K562 (cell line): Measurements from ENCODE around the gene RNASEH2C. TPM values are rescaled to one million over a fixed set of nuclear protein-coding genes. Genes with fewer than 3 reads are reported as not detected.
"Not testable (repeated sequence)": the region's sequence is repeated elsewhere in the genome, so short reads cannot be mapped to it uniquely, and the experiment has no call there.

ENCODE experiments used
- ATAC-seq: fragments of 200-7000 bp; cut with Tn5 transposase; 3 replicates; pipeline ENCODE4 v1.9.1; 2020; ENCODE audit warnings: moderate library complexity
- BruUV-seq: library from RNA; stranded (reverse); fragments of 400-500 nt; replicated peaks from 2 replicates; lab custom pipeline; 2021; lab: Mats Ljungman, UMichigan
- CTCF ChIA-PET: fragments of 300-600 bp; formaldehyde crosslinking; extraction: SDS; loops from one replicate; lab custom pipeline; 2021; ENCODE audit warnings: low intra/inter-chr PET ratio; lab: Yijun Ruan, JAX
- POLR2A ChIA-PET: fragments of 300-600, 350-650 bp; sonication (Branson Sonifier 250); formaldehyde crosslinking; extraction: SDS; loops from one replicate; lab custom pipeline; 2021; ENCODE audit warnings: antibody characterized with exemption, inconsistent platforms; lab: Yijun Ruan, JAX
- DNase-seq, 4 experiments: peaks; one replicate each; pipeline versions ENCODE4 v3.0.0 to v3.0.0-alpha.2; 2011 to 2018; ENCODE audit warnings: low spot score in 3 of 4, mixed read lengths in 3 of 4; ENCODE audit errors: extremely low read depth in 1 of 4
- FAIRE-seq: peaks from 2 replicates; lab custom pipeline; 2011; peaks lifted over from hg19 to GRCh38; lab: Jason Lieb, UNC
- H2AFZ ChIP-seq: 2 replicates; pipeline ENCODE4 v1.6.0; 2011; ENCODE audit warnings: low read depth, low read length, control low read depth, inconsistent platforms
- H3K27ac ChIP-seq: fragments of 200-600 bp; 3 replicates; pipeline ENCODE4 v1.8.0; 2011; ENCODE audit warnings: low read depth, mild to moderate bottlenecking, control low read depth, inconsistent platforms, low read length, moderate library complexity, mixed read lengths; ENCODE audit errors: extremely low read depth
- H3K27me3 ChIP-seq, 2 experiments: fragments of 300-600 bp in 1 of 2; 2 replicates in 1 of 2; 3 replicates in 1 of 2; pipeline versions ENCODE4 v1.6.0 to v1.8.0; 2011; ENCODE audit warnings: inconsistent platforms in 2 of 2, low read length in 2 of 2, mild to moderate bottlenecking in 1 of 2, mixed read lengths in 1 of 2, moderate library complexity in 1 of 2; ENCODE audit not compliant: control insufficient read depth in 2 of 2, insufficient read depth in 2 of 2
- H3K36me3 ChIP-seq: fragments of 300-600 bp; 3 replicates; pipeline ENCODE4 v1.8.0; 2011; ENCODE audit warnings: mild to moderate bottlenecking, low read length, inconsistent platforms; ENCODE audit not compliant: control insufficient read depth, insufficient read depth
- H3K4me1 ChIP-seq, 2 experiments: fragments of 200-600 bp in 1 of 2; replicated peaks in 1 of 2; 2 replicates in 1 of 2; 3 replicates in 1 of 2; pipeline versions ENCODE4 v1.5.1 to v1.8.0; 2011; ENCODE audit warnings: inconsistent platforms in 2 of 2, low read length in 2 of 2, mild to moderate bottlenecking in 1 of 2, mixed read lengths in 1 of 2, moderate library complexity in 1 of 2; ENCODE audit not compliant: control insufficient read depth in 2 of 2, insufficient read depth in 2 of 2
- H3K4me2 ChIP-seq: 2 replicates; pipeline ENCODE4 v1.6.1; 2011; ENCODE audit warnings: low read length, control low read depth, inconsistent platforms, mixed read lengths; ENCODE audit not compliant: insufficient read depth
- H3K4me3 ChIP-seq: fragments of 200-600 bp; sonication (generic), shearing (Covaris generic); 2 replicates; pipeline ENCODE4 v1.5.1; 2016; ENCODE audit warnings: control low read depth, inconsistent platforms
- H3K79me2 ChIP-seq: fragments of 200-600 bp; 3 replicates; pipeline ENCODE4 v1.8.0; 2011; ENCODE audit warnings: low read length, inconsistent platforms; ENCODE audit not compliant: control insufficient read depth, insufficient read depth
- H3K9ac ChIP-seq, 2 experiments: 2 replicates each; pipeline versions ENCODE4 v1.6.0 to v1.6.1; 2011; ENCODE audit warnings: low read depth in 2 of 2, low read length in 2 of 2, control low read depth in 1 of 2, inconsistent platforms in 1 of 2, mild to moderate bottlenecking in 1 of 2, mixed read lengths in 1 of 2; ENCODE audit not compliant: insufficient read depth in 1 of 2
- H3K9me1 ChIP-seq: one replicate; pipeline ENCODE4 v1.6.0; 2011; ENCODE audit warnings: inconsistent platforms, mild to moderate bottlenecking, low read length, moderate library complexity; ENCODE audit not compliant: control insufficient read depth, insufficient read depth
- H3K9me3 ChIP-seq: replicated peaks from 2 replicates; pipeline ENCODE4 v1.5.1; 2011; ENCODE audit warnings: low read depth, low read length, inconsistent platforms; ENCODE audit not compliant: control insufficient read depth, insufficient read depth
- H4K20me1 ChIP-seq: replicated peaks from 2 replicates; pipeline ENCODE4 v1.6.1; 2011; ENCODE audit warnings: low read length, inconsistent platforms, mixed read lengths; ENCODE audit not compliant: control insufficient read depth, insufficient read depth
- KDM1A ChIP-seq, 2 experiments: fragments of 450-650 bp; IDR thresholded peaks; 2 replicates each; pipeline ENCODE4 v1.6.1; 2016; ENCODE audit warnings: mild to moderate bottlenecking in 2 of 2
- PCBP2 ChIP-seq: fragments of 200-400 bp; formaldehyde crosslinking; IDR thresholded peaks from 2 replicates; pipeline ENCODE4 v1.6.1; 2018; ENCODE audit warnings: low read length, low read depth, mild to moderate bottlenecking, moderate library complexity; ENCODE audit not compliant: poor library complexity, severe bottlenecking
- PTRF ChIP-seq: fragments of 450-650 bp; IDR thresholded peaks from 2 replicates; pipeline ENCODE4 v1.6.1; 2016; ENCODE audit warnings: mild to moderate bottlenecking, missing genetic modification characterization, missing compliant biosample characterization
- SREBF1 ChIP-seq: fragments of 150-350 bp; IDR thresholded peaks from 2 replicates; pipeline ENCODE4 v1.6.1; 2014; ENCODE audit warnings: antibody characterized with exemption, low read depth, low read length, borderline replicate concordance
- TEAD2 ChIP-seq: fragments of 450-650 bp; IDR thresholded peaks from 2 replicates; pipeline ENCODE4 v1.6.1; 2016; ENCODE audit warnings: missing genetic modification characterization, control low read depth, missing compliant biosample characterization
- ZBED1 ChIP-seq: IDR thresholded peaks from 2 replicates; pipeline ENCODE4 v1.6.1; 2014
- ZBTB1 ChIP-seq: sonication (generic); formaldehyde crosslinking; IDR thresholded peaks from 2 replicates; pipeline ENCODE4 v1.8.1; 2023; ENCODE audit warnings: missing genetic modification reagents, low read depth, mild to moderate bottlenecking, borderline replicate concordance
- ZEB2 ChIP-seq: fragments of 450-650 bp; IDR thresholded peaks from 2 replicates; pipeline ENCODE4 v1.6.1; 2016
- ZNF316 ChIP-seq: fragments of 450-650 bp; IDR thresholded peaks from 2 replicates; pipeline ENCODE4 v1.6.1; 2016
- WGBS: fragments of 100-300 bp; shearing (Covaris generic); methylation state at CpG from one replicate; pipeline ENCODE4 v1.1.6; 2016; ENCODE audit warnings: low coverage, mixed read lengths; ENCODE audit not compliant: insufficient coverage; ENCODE audit errors: missing lambda C conversion rate; 5-methylcytosine and 5-hydroxymethylcytosine counted together
- in situ Hi-C: fragments of 300-500 bp; cut with MboI; formaldehyde crosslinking; loops from 4 replicates; pipeline ENCODE4 v1.15.0; 2018; ENCODE audit warnings: inconsistent platforms, mixed read lengths
- intact Hi-C: fragments of 100-400 bp; cut with micrococcal nuclease; formaldehyde crosslinking; loops from 2 replicates; pipeline ENCODE4 v1.14.2; 2022
- polyA plus RNA-seq, 8 experiments: library from polyadenylated mRNA; depleted of rRNA in 4 of 8; stranded (reverse) in 5 of 8; unstranded in 3 of 8; fragments of >200 nt; fragmentation: Nextera tagmentation in 2 of 8; fragmentation: Illumina TruSeq in 1 of 8; extraction: Ambion mirVana in 2 of 8; extraction: Trizol in 1 of 8; gene quantifications; 2 replicates each; pipeline versions ENCODE4 v1.2.1 to v1.2.3, GENCODE V29; 2011 to 2014; ENCODE audit warnings: inconsistent platforms in 1 of 8, missing spikeins in 1 of 8
- total RNA-seq, 7 experiments: library from RNA; depleted of rRNA in 6 of 7; stranded (reverse); fragments of >200 nt in 6 of 7; fragmentation: Illumina TruSeq in 2 of 7; extraction: Trizol in 2 of 7; gene quantifications; 2 replicates each; pipeline versions ENCODE4 v1.2.1 to v1.2.3, GENCODE V29; 2011 to 2021; ENCODE audit warnings: low replicate concordance in 1 of 7
- TF ChIP-seq, protein P1 (sequence below): fragments of 250-450 bp; sonication (Bioruptor Pico); IDR thresholded peaks from 2 replicates; pipeline ENCODE4 v1.5.0; 2020; ENCODE audit warnings: mild to moderate bottlenecking

Gene RNASEH2C
- total and polyA plus RNA-seq, 9 of the 15 experiments (the other 6 are each of a cell fraction or from before 2014, with no cell fraction given): 5.4 to 78.2 (median 15.6) TPM

- TF ChIP-seq, protein P1, sequence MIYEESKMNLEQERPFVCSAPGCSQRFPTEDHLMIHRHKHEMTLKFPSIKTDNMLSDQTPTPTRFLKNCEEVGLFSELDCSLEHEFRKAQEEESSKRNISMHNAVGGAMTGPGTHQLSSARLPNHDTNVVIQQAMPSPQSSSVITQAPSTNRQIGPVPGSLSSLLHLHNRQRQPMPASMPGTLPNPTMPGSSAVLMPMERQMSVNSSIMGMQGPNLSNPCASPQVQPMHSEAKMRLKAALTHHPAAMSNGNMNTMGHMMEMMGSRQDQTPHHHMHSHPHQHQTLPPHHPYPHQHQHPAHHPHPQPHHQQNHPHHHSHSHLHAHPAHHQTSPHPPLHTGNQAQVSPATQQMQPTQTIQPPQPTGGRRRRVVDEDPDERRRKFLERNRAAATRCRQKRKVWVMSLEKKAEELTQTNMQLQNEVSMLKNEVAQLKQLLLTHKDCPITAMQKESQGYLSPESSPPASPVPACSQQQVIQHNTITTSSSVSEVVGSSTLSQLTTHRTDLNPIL (CRISPR knock-in tag): no peak
- 0 out of 2 replicates have a peak, but pooled peaks have one; percentile 4 for TF ChIP-seq ZNF316
- TF ChIP-seq, all 486 proteins: peak for 4
These were observed 45.9 kb upstream of the RNASEH2C start (continued) for GRCh38 chr11:65766535-65766934.

DNA sequence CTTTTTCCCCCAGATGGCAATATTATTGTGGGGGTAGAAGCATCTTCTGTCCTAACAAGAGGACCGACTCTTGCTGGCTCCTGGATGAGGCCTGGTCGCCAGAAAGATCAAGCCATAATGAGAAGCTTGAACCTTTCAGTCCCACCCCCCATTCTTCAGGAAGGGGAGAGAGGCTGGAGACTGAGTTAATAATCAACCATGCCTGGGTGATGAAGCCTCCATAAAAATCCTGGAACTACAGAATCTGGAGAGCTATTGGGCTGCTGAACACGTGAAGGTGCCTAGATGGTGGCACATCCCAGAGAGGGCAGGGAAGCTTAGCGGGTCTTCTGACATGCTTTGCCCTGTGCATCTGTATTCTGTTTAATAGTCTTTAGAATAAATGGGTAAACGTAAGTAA lies 43.8 kb upstream of the RNASEH2C start:
- 7% methylated on average over 5 of the region's 5 CpGs for WGBS
- intact Hi-C loops (no loop called here), in situ Hi-C loops (no loop called here)
- DNase-seq: no peak
- POLR2A ChIA-PET: interaction anchor here (0.9 kb wide), 1 partner anchor 35 kb away, joined by 3 read pairs; no protein-coding TSS in a partner anchor
- TF ChIP-seq SREBF1 (no peak), PTRF (tag) (no peak), ZEB2 (no peak), ZBTB1 (CRISPR knock-in tag) (no peak), TEAD2 (tag) (no peak), PCBP2 (no peak), ZBED1 (no peak), KDM1A (IDR thresholded peaks at IDR 0.05) (no peak)
- CTCF ChIA-PET: no interaction called here
- Histone ChIP-seq H3K4me3 (no peak overlapping the region), H2AFZ (no peak overlapping the region), H3K27me3 (peaks cover 0 to 9% of the 10 kb centered on the region in 2 experiments; a peak in 2 of 5 replicates), H3K9me1 (no peaks in the 10 kb centered on the region), H3K79me2 (no peaks in the 10 kb centered on the region), H3K9ac (no peak overlapping the region), H3K4me2 (no peak overlapping the region), H3K36me3 (no peaks in the 10 kb centered on the region), H3K9me3 (no peaks in the 10 kb centered on the region), H4K20me1 (no peaks in the 10 kb centered on the region), H3K27ac (no peak overlapping the region), H3K4me1 (no peaks in the 10 kb centered on the region)
- BruUV-seq: no TSS peak
- no peak for ATAC-seq
- no peak for FAIRE-seq

- in situ Hi-C loops, H3K4me2 ChIP-seq, BruUV-seq, H3K9me3 ChIP-seq, H3K4me3 ChIP-seq, H3K79me2 ChIP-seq, H3K36me3 ChIP-seq, H3K27me3 ChIP-seq, FAIRE-seq, intact Hi-C loops, DNase-seq, H4K20me1 ChIP-seq, H3K27ac ChIP-seq, ATAC-seq, H2AFZ ChIP-seq, POLR2A ChIA-PET, H3K9ac ChIP-seq, H3K4me1 ChIP-seq, H3K9me1 ChIP-seq, CTCF ChIA-PET: not testable (repeated sequence)
- WGBS: 70% methylated on average over 2 of the region's 29 CpGs
These were observed 42.2 kb upstream of the RNASEH2C start for GRCh38 chr11:65762816-65763215.
